Subcutaneous adipose tissue (tissue), 4 donors: ENCODE measurements around the gene PPM1D. TPM values are rescaled to one million over a fixed set of nuclear protein-coding genes. Genes with fewer than 3 reads are reported as not detected.

Source experiments
- total RNA-seq, 4 donors: library from RNA; depleted of rRNA; stranded (reverse); fragments of >200 nt; gene quantifications; one replicate each; pipeline ENCODE4 v1.1.0, GENCODE V29; 2016
- TF ChIP-seq, protein P1 (sequence below): fragments of 450-650 bp; IDR thresholded peaks from one replicate; pipeline ENCODE4 v1.5.1; 2016; ENCODE audit warnings: low read depth, mild to moderate bottlenecking, control low read depth, antibody characterized with exemption, moderate library complexity

Gene PPM1D
- total RNA-seq, 4 donors from 2014 or later: 12.2 to 16.1 (median 15.4) TPM

DNA sequence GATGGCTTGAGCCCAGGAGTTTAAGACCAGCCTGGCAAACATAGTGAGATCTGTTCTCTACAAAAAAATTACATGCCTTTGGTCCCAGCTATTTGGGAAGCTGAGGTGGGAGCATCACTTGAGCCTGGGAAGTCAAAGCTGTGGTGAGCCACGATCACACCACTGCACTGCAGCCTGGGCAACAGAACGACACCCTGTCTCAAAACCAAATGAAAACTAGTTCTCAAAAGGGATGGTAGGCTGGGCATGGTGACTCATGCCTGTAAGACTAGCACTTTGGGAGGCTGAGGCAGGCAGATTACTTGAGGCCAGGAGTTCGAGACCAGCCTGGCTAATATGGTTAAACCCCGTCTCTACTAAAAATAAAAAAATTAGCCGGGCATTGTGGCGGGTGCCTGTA lies 31.1 kb downstream of the PPM1D start:
- TF ChIP-seq, protein P1, sequence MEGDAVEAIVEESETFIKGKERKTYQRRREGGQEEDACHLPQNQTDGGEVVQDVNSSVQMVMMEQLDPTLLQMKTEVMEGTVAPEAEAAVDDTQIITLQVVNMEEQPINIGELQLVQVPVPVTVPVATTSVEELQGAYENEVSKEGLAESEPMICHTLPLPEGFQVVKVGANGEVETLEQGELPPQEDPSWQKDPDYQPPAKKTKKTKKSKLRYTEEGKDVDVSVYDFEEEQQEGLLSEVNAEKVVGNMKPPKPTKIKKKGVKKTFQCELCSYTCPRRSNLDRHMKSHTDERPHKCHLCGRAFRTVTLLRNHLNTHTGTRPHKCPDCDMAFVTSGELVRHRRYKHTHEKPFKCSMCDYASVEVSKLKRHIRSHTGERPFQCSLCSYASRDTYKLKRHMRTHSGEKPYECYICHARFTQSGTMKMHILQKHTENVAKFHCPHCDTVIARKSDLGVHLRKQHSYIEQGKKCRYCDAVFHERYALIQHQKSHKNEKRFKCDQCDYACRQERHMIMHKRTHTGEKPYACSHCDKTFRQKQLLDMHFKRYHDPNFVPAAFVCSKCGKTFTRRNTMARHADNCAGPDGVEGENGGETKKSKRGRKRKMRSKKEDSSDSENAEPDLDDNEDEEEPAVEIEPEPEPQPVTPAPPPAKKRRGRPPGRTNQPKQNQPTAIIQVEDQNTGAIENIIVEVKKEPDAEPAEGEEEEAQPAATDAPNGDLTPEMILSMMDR: no peak

DNA sequence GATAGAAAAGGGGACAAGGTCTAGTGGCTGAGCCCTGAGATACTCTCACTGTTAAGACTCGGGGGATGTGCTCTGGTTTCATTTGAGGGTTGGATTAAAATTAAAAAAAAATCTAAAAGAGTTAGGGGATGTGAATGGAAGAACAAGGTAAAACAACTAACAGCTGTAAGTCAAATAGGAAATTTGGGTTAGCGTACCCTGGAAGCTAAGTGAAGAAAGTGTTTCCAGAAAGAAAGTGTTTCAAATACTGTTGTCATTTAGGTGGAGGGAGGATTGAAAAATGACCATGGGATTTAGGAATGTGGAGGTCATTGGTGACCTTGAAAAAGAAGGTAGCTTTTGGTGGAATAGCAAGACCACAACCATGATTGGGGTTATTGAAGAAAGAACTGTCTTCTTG lies 37.7 kb downstream of the PPM1D start:
- TF ChIP-seq, protein P1: no peak

DNA sequence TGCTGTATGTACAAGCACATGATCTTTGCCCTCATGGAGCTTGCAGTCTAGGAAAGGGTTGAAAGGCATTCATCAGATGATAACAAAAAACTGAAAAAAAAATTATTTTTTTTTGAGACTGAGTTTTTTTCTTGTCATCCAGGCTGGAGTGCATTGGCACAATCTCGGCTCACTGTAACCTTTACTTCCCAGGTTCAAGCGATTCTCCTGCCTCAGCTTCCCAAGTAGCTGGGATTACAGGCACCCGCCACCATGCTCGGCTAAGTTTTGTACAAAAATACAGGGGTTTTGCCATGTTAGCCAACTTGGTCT lies 39.0 kb downstream of the PPM1D start:
- TF ChIP-seq, protein P1: no peak

DNA sequence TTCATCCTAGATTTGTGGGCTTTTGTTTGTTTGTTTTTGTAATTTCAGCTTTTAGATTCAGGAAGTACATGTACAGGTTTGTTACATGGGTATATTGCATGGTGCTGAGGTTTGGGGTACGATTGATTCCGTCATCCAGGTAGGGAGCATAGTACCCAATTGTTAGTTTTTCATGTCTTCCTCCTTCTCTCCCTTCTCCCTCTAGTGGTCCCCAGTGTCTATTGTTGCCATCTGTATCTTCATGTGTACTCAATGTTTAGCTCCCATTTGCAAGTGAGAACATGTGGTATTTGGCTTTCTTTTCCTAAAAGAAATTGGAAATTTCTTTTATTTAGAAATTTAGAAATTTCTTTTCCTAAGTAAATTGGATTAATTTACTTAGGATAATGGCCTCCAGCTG lies 40.5 kb downstream of the PPM1D start:
- TF ChIP-seq, protein P1: peak; percentile 15

DNA sequence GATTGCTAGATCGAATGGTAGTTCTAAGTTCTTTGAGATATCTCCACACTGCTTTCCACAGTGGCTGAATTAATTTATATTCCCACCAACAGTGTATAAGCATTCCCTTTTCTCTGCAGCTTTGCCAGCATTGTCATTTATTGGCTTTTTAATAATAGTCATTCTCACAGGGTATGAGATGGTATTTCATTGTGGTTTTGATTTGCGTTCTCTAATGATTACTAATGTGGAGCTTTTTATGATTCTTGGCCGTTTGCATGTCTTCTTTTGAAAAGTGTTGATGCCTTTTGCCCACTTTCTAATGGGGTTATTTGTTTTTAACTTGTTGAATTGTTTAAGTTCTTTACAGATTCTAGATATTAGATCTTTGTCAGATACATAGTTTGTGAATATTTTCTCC lies 41.1 kb downstream of the PPM1D start:
- TF ChIP-seq, protein P1: no peak

DNA sequence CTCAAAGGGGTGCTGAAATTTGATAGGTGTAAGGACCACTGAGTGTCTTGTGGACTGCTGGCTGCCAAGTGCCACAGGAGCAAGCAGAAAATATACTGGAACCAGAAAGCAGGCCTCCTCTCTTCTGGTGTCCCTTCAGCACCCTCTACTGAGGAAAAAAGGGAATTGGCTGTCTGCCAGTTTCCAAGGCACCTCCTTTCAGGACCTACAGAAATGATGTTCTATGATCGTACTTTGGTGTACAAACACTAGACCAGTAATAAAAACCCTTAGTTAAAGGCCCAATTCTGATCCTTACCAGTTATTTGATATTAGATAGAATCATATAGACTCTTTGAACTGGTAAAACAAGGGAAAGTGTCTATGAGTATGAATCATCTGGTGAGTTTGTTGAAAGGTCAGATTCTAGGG lies 41.8 kb downstream of the PPM1D start:
- TF ChIP-seq, protein P1: no peak

DNA sequence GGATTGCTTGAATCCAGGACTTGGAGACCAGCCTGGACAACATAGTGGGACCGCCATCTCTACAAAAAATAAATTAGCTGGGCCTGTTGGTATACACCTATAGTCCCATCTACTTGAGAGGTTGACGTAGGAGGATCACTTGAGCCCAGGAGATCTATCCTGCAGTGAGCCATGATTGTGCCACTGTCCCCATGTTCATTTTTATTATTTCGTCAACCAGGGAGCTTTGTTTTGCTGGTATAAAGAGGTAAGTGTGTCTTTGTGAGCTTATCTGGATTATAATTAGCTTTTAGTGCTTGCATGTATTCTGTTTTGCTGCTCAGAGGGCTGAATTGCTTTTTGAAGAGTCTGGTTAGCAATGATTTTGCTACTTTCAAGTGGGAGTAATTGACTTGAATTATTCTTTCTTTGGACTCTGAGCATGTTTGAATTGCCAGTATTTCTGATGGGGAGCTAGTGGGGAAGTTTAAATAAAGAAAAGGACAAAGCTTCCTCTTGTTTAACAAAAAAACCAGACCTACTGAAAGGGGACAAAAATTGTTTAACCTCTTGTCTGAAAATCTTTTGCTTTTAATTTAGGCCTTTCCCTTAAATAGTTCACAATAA lies 46.0 kb downstream of the PPM1D start:
- TF ChIP-seq, protein P1: peak; percentile 50

DNA sequence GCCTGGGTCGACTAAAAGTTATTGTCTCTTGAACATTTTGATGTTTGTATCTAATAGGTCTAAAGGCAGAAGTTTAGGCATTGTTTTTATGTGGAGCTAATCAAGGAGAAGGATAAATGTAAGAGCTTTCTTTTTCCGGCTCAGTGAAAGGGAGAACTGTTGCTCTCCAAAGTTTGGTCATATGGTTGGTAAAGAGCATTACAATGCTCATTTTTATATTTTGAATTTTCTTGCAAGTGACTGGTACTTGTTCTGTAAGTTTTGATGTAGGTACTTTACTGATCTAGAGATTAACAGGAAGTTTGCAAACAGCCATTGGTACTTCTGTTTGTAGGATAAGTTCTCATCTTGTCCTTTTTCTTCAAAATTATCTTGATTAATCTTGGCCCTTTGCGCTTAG lies 46.7 kb downstream of the PPM1D start:
- TF ChIP-seq, protein P1: no peak
